Activated CD8-positive, alpha-beta memory T cell treated with anti-CD3 and anti-CD28 coated beads, Interleukin-2, amount 50 U/mL, for 48 hours (primary cell): Measurements from ENCODE around the gene PGA4.
"Not testable (repeated sequence)": the region's sequence is repeated elsewhere in the genome, so short reads cannot be mapped to it uniquely, and the experiment has no call there.

Experiments used
- DNase-seq: peaks from one replicate; pipeline ENCODE4 v3.0.0-alpha.2; 2020

PGA4 gene

GRCh38 chr11:61252332-61252731 lies 30.2 kb downstream of the PGA4 start:
- not testable (repeated sequence) for DNase-seq

- peak; percentile 87 for DNase-seq
Measured at GRCh38 chr11:61254403-61255025, 32.4 kb downstream of the PGA4 start.

- DNase-seq = no peak
Measured at GRCh38 chr11:61256710-61257482, 34.7 kb downstream of the PGA4 start.

- DNase-seq = no peak
Measured at GRCh38 chr11:61258546-61258945, 36.4 kb downstream of the PGA4 start.

- no peak for DNase-seq
Measured at GRCh38 chr11:61259363-61259762, 37.2 kb downstream of the PGA4 start.

GRCh38 chr11:61264371-61264770 lies 42.2 kb downstream of the PGA4 start:
- no peak for DNase-seq

DNA sequence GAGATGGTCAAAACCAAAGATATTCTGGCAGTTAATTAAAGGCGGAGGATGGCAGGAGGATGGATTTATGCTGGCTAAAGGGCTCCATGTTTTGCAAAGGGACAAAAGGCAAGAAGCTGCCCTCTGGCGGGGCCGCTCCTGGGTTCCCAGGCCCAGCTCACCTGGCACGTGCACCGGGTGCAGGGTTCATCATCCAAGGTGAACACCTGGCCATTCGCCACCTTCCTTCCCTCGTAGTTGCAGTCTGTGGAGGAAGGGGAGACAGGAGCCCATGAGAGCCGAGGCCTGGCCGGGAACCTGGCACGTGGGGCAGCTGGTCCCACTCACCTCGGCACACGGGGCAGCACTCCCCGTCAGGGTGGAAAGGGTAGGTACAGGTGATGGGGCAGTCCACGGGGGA lies 42.6 kb downstream of the PGA4 start:
- no peak for DNase-seq

GRCh38 chr11:61265357-61265756 lies 43.2 kb downstream of the PGA4 start:
- no peak for DNase-seq

GRCh38 chr11:61266602-61267001 lies 44.5 kb downstream of the PGA4 start:
- no peak for DNase-seq

DNA sequence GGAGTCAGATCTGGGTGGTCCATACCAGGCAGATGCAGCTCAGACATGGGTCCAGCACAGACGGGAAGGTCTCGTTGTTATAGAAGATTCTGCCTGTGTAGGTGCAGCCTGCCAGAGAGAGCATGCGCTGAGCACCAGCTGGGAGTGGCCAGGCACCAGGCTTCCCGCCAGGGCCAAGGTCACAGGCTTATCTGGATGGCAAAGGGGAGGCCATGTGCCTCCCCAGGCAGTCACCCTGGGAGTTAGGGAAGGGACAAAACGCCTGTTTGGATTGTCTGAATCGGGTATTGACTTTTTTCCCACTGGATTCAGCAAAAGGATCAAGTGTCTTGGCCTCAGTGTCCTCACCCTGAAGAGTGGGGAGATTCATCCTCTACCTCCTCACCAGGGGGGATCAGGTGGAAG lies 45.3 kb downstream of the PGA4 start:
- DNase-seq = no peak

GRCh38 chr11:61268588-61269250 lies 46.6 kb downstream of the PGA4 start:
- DNase-seq = no peak

DNA sequence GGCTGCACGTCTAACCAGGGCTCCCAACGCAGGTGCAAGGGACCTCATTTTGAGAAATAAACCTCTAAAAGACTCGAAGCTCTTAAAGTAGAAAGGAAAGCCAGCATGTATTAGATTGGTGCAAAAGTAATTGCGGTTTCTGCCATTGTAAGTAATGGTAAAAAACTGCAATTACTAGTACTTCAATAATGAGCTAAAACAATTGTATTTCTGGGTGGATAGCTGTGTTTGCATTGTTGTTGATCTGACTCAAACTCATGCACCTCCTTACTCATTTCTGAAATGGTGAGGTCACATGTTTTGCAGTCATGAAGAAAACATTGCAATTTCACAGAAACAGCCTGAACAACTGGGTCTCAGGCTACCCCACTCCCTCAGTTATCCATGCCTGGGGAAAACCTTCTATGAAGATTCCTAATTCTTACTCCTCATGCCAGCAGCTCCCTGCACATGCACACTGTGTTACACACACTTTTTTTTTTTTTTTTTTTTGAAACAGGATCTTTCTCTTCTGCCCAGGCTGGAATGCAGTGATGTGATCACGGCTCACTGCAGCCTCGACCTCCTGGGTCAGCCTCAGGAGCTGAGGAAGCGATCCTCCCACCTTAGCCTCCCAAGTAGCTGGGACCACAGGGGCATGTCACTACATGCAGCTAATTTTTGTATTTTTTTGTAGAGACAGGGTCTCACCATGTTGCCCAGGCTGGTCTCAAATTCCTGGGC lies 48.4 kb downstream of the PGA4 start:
- no peak for DNase-seq

DNA sequence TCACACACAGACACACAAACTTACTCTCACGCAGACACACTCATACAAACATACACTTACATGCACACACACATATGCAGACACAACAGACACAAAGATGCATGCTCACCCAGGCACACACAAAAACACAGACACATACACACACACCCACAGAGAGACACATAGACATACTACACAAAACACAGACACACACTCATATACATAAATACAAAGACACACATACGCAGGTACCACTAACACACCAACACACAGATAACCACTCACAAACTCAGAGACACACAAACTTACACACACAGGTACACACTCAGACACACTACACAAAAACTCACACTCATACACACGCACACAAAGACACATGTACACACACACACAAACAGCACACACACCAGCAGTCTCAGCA lies 50.6 kb downstream of the PGA4 start:
- DNase-seq = no peak

GRCh38 chr11:61273178-61274078 lies 51.3 kb downstream of the PGA4 start:
- no peak for DNase-seq

DNA sequence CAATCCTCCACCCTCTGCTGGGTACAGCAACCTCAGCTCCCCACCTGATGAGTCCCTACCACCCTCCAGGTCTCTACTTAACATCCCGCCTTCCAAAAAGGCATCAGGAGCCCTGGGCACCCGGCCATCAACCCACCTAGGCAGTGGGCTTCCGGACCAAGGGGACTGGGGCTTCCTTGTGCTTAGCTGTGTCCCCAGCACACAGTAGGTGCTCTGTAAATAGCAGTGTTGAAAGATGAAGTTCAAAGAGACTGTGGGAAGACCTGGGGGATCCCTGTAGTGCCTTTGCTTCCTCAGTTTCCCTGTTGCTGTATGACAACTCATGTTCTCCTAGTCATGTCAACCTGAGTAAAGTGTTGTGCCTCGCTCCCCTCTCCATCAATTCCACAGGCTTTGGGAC lies 51.9 kb downstream of the PGA4 start:
- DNase-seq = no peak

DNA sequence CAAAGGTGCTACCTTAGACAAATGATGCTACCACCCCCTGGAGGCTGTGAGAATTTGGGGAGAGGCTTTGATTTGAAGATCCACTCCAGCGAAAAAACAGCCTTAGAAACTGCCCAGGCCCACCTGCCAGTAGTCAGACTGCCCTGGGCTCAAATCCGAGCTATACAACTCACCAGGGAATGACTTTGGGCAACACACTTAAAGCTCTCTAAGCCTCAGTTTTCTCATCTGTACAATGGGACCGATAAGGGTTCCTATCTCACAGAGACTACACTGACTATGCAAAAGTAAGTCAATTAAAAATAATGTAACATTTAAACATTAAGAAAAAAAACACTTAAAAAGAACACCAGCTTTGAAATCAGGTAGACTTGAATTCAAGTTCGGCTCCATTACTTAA lies 53.0 kb downstream of the PGA4 start:
- no peak for DNase-seq

GRCh38 chr11:61277186-61278000 lies 55.2 kb downstream of the PGA4 start:
- no peak for DNase-seq

DNA sequence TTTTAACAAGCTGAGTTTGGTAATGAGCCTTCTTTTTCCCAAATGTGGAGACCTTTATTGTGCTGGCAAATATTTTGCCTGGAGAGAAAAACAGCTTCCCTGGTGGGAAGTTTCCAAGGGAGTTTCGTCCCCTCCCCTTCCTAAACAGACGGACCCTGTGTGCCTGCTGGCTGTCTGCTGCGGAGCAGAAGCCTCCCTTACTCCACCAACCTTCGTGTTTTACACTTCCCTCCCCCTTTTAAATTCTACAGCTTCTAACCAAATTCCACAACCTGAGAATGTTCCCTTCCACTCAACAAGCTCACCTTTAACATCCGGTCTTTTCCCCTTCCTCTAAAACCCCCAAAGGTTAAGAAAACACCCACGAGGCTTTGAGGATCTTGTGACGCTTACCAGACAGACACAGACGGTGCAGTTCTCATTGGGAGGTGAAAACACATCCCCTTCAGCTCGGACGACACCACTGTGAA lies 55.9 kb downstream of the PGA4 start:
- DNase-seq = no peak

- no peak for DNase-seq
Measured at GRCh38 chr11:61279934-61280659, 58.0 kb downstream of the PGA4 start.

GRCh38 chr11:61280883-61281580 lies 58.9 kb downstream of the PGA4 start:
- DNase-seq = no peak
